GM20431 (cell line): ENCODE data around the gene ATXN1.

Experiments used
- in situ Hi-C: fragments of 300-500 bp; cut with MseI, MboI; formaldehyde crosslinking; loops from one replicate; pipeline ENCODE4 v1.15.0; 2020; ENCODE audit warnings: low sequenced_read_pairs; ENCODE audit not compliant: unreplicated experiment

ATXN1 gene

DNA sequence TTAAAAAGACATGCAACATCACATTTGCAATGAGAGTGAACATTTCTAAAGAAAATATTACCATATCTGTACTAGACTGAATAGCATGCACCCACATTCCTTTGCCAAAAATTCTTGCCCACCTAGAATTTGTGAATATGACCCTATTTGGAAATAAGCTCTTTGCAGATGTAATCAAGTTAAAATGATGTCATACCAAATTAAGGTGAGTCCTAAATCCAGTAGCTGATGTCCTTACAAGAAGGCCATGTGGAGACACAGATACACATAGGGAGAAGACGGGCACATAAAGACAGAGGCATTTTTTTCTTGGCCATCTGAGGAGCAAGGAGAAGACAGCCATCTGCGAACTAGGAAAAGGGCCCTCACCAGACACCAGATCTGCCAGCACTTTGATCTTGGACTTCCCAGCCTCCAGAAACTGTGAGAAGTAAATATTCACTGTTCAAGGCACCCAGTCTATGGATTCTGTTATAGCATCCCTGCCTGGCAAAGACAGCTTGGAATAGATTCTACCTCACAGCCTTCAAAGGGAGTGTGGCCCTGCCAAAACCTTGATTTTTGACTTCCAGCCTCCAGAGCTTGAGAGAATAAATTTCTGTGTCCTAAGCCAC is 22.8 kb upstream of the ATXN1 start:
- in situ Hi-C loops = no loop called here

GRCh38 chr6:16783509-16783908 is 22.2 kb upstream of the ATXN1 start:
- in situ Hi-C loops = no loop called here

GRCh38 chr6:16782278-16782677 is 21.0 kb upstream of the ATXN1 start:
- in situ Hi-C loops = no loop called here

DNA sequence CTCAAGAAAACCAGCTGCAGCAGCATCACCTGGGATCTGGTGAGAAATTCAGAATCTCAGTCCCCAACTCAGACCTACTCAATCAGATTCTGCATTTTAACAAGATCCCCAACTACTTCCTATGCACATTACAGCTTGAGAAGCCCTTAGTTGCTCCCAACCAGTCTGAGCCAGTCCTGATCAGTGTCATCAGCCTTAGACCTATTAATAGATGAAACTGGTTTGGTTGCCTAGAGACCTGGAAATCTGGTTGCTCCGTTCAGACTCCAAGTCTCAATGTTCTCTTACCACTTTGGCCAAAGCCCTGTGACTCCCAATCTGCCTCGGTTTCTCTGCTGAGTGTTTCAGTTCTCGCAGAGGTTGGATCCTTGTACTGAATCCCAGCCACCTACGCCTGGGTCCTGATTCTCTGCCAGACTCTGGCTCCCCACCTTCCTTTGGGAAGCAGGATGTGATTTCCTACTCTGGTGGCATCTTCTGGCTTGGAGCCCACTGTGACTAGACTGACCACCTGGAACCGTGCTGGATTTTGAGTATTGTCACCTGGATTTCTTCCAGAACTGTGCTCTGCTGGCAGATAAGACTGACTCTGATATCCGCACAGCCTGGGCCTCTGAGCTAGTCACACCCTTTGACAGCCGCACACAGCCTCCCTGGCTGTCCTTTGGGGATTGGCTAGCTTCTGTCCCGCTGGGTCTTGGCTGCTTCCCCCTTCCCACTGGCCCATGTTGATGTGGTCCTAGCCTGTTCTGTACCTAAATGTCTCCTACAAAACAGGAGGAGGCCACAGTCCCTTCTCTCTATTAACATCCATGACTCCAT is 20.3 kb upstream of the ATXN1 start:
- in situ Hi-C loops = no loop called here

DNA sequence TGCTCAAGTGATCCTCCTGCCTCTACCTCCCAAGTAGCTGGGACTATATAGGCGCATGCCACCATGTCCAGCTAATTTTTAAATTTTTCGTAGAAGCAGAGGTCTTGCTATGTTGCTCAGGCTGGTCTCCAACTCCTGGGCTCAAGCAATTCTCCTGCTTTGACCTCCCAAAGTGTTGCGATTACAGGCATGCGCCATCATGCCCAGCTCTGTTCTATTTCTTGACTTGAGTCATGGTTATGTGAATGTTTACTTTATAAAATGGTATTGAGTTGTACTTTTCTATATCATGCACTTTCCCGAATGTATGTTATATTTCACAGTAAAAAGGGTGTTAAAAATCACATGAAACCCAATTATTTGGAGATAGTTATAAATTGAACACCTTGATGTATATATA is 17.3 kb upstream of the ATXN1 start:
- in situ Hi-C loops = no loop called here

- in situ Hi-C loops = no loop called here
Measured at GRCh38 chr6:16777794-16778193, 16.5 kb upstream of the ATXN1 start.

DNA sequence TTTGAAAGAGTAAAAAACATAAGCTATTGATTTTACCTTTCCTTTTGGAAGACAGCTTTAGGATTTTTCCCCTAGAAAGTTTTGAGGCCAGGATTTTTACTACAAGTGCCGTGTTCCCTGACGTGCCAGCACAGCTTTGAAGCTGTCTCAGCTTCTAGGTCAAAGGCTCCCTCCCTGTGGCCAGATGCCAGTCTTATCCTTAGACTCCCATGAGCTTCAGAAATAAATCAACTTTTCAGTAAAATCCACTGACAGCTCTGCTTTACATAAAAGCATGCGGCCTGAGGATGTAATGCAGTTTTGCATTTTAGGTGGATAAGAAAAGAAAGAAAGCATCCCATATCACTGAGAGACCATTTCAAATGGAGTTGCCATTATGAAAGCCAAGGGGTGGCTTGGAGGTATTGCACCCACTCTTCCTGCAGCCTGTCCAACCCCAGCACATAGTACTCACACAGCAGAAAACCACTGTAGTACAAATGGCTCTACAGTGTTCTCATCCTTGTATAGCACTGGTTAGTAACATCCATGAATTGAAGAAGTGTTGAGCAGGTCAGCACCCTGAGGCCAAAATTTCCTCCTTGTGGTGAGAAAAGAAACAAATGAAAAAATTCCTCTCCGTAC is 15.2 kb upstream of the ATXN1 start:
- in situ Hi-C loops = no loop called here

- in situ Hi-C loops = loop anchor here (25.0 kb wide), 1 partner anchor 437 kb away; no protein-coding TSS in a partner anchor
Measured at GRCh38 chr6:16774437-16774836, 13.2 kb upstream of the ATXN1 start.

GRCh38 chr6:16773362-16773761 is 12.1 kb upstream of the ATXN1 start:
- in situ Hi-C loops = loop anchor here (25.0 kb wide), 1 partner anchor 436 kb away; no protein-coding TSS in a partner anchor

DNA sequence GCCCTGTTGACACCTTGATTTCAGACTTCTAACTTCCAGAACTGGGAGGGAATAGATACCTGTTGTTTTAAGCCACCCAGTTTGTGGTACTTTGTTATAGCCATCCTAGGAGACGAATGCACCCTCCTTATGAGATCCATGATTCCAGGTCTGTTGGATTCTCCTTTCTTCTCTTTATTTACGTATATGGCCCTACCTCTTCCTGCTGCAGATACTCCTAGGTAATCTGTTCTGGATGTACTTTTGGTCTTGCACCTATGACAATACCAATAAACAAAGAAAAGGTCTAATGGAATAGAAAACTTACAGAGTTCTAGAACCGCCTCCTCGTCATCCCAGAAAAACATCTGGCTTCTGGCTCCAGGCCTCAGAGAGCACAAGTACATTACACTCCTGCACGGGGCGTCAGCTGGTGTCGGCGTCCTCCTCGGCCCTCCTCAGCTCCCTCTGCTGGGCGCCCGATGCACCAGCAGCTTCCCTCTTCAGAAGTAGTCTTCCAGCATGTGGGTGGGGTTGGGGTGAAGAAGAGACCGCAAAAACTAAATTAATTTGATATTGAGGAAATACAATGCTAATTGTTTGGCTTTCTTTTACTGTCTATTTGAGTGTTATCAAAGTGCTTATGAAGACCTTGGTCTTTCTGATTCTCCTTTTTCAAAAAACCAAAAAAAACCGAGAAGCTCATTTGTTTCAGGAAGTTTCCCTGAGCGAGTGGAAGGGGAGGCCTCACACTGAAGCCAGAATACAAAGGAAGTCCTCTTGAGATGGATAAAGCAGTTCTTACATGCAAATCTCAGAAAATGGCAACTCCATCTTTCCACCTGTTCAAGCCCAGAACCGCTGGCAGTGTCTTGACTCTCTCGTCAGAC is 9.7 kb upstream of the ATXN1 start:
- in situ Hi-C loops = loop anchor here (25.0 kb wide), 1 partner anchor 434 kb away; no protein-coding TSS in a partner anchor

GRCh38 chr6:16769986-16770376 is 8.7 kb upstream of the ATXN1 start:
- in situ Hi-C loops = loop anchor here (25.0 kb wide), 1 partner anchor 433 kb away; no protein-coding TSS in a partner anchor

GRCh38 chr6:16769131-16769985 is 8.1 kb upstream of the ATXN1 start:
- in situ Hi-C loops = loop anchor here (25.0 kb wide), 1 partner anchor 432 kb away; no protein-coding TSS in a partner anchor

DNA sequence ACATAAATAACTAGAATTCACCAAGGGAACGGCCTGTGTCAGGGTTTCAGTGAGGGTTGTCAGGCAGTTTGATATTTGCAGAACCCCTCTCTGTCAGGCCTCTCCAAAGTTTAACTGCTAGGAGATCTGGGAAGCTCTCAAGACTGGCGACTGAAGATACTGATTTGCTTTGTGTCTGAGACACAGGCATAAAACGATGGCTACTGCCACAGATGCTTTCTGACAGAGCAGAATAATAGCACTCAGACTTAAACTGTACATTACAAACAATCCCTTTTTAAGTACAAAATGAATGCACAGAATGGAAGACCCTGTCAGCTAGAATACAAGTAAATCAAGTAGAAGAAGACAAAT is 7.2 kb upstream of the ATXN1 start:
- in situ Hi-C loops = loop anchor here (25.0 kb wide), 1 partner anchor 431 kb away; no protein-coding TSS in a partner anchor

GRCh38 chr6:16767765-16768476 is 6.7 kb upstream of the ATXN1 start:
- in situ Hi-C loops = loop anchor here (25.0 kb wide), 1 partner anchor 431 kb away; no protein-coding TSS in a partner anchor

DNA sequence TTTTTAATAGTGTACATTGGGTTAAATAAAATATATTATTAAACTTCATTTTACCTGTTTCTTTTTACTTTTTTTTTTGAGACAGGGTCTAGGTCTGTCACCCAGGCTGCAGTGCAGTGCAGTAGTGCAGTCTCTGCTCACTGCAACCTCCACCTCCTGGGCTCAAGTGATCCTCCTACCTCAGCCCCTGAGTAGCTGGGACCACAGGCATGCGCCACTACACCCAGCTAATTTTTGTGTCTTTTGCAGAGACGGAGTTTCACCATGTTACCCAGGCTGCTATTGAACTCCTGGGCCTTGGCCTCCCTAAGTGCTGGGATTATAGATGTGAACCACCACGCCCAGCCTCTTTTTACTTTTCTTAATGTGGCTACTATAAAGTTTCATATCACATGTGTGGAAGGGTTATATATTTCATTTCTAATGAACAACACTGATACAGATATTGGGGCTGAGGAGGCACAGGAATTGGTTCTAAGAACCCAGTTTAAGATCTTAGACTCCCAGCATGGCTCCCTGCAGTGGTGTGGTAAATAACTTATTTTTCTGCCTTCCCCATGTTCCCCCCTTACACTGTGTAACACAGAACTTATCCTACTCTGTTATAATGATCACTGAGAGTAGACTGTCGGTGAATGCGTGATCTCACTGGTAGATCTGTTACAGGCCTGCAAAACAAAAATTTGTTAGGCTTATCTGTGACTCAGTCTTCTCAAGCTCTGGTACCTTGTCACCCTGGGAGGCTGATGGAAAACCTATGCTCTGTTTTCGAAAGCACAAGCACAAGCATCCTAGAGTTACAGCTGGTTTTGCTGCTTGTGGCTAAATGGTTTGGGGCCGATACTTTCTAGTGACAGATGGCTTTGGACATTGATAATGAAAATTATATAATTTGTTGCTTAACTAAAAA is 5.8 kb upstream of the ATXN1 start:
- in situ Hi-C loops = loop anchor here (25.0 kb wide), 1 partner anchor 430 kb away; no protein-coding TSS in a partner anchor

- in situ Hi-C loops = loop anchor here (25.0 kb wide), 1 partner anchor 429 kb away; no protein-coding TSS in a partner anchor
Measured at GRCh38 chr6:16766043-16766536, 4.8 kb upstream of the ATXN1 start.

DNA sequence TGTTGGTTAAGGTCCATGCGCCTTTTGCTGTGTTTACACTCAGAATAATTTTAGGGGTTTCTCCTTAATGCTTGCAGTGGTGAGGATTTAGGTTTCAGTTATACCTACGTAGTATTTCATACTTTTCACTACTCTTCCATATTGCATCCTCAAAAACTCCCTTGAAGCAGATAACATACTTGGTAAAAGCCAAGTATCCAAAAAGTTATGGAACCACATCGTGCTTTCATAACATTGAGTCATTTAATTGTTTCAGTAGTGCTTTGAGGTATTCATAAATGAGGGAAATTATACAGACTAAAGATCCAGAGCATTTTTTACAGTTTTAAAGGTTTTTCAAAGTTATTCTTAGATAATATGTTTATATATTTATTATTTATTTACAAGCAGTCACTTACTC is 4.0 kb upstream of the ATXN1 start:
- in situ Hi-C loops = loop anchor here (25.0 kb wide), 1 partner anchor 428 kb away; no protein-coding TSS in a partner anchor
